ENCODE measurements around the gene SH2D1B. TPM values are rescaled to one million over a fixed set of nuclear protein-coding genes. Genes with fewer than 3 reads are reported as not detected.

SH2D1B gene
- total RNA-seq, 1 donor from 2014 or later: not detected

DNA sequence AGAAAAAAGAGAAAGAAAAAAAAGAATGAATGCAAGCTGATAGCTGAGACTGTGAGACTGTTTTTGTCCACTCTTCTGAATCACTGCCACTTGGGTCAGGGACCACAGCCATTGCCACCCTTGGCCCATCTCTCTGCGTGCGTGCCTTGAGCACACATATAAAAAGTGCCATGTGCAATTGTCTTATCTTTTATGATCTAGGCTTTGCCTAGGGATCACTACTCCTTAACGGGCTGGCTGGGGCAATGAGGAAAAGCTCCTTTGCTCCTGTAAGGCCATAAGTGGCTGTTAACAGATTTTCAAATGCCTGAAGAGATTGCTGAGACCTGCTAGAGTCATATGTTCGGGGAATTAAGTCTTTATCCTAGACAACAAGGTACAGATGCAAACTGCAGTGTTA, 43.5 kb downstream of the SH2D1B start:
- no peak overlapping the region for H3K27ac Mint-ChIP-seq (ENCODE audit: unreplicated experiment)
- no peak for FAIRE-seq
- no peaks in the 10 kb centered on the region for H3K79me2 ChIP-seq (ENCODE audit: insufficient read depth, low read length)

DNA sequence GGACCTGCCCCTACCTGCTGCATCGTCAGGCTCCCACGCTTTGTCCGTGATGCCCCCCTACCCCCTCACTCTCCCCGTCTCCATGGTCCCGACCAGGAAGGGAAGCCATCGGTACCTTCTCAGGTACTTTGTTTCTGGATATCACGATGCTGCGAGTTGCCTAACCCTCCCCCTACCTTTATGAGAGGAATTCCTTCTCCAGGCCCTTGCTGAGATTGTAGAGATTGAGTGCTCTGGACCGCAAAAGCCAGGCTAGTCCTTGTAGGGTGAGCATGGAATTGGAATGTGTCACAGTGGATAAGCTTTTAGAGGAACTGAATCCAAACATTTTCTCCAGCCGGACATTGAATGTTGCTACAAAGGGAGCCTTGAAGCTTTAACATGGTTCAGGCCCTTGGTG, 44.2 kb downstream of the SH2D1B start:
- H3K9ac ChIP-seq (ENCODE audit: low read length): no peak overlapping the region
- H4K20me1 ChIP-seq (ENCODE audit: insufficient read depth, low read length): no peaks in the 10 kb centered on the region
- Mint-ChIP-seq H3K27ac (ENCODE audit: unreplicated experiment) (no peak overlapping the region), H3K4me3 (ENCODE audit: unreplicated experiment) (no peak overlapping the region), H3K27me3 (ENCODE audit: low read depth, unreplicated experiment) (peaks cover 6% of the 10 kb centered on the region), H3K4me1 (ENCODE audit: low read depth, unreplicated experiment) (peaks cover 11% of the 10 kb centered on the region), H3K36me3 (ENCODE audit: low read depth, unreplicated experiment) (peaks cover 2% of the 10 kb centered on the region), H3K9me3 (ENCODE audit: unreplicated experiment) (no peaks in the 10 kb centered on the region)
- H2AFZ ChIP-seq (ENCODE audit: low read depth, low read length): no peak overlapping the region
- H3K4me3 ChIP-seq (ENCODE audit: insufficient read depth, low read depth, low read length): no peak overlapping the region
- FAIRE-seq (no peak), DNase-seq (ENCODE audit: low read depth) (no peak)
- TF ChIP-seq, protein P1, sequence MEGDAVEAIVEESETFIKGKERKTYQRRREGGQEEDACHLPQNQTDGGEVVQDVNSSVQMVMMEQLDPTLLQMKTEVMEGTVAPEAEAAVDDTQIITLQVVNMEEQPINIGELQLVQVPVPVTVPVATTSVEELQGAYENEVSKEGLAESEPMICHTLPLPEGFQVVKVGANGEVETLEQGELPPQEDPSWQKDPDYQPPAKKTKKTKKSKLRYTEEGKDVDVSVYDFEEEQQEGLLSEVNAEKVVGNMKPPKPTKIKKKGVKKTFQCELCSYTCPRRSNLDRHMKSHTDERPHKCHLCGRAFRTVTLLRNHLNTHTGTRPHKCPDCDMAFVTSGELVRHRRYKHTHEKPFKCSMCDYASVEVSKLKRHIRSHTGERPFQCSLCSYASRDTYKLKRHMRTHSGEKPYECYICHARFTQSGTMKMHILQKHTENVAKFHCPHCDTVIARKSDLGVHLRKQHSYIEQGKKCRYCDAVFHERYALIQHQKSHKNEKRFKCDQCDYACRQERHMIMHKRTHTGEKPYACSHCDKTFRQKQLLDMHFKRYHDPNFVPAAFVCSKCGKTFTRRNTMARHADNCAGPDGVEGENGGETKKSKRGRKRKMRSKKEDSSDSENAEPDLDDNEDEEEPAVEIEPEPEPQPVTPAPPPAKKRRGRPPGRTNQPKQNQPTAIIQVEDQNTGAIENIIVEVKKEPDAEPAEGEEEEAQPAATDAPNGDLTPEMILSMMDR (IDR thresholded peaks at IDR 0.05; ENCODE audit: insufficient read depth, low read depth, low read length): no peak
- no peak for TF ChIP-seq EZH2 (IDR thresholded peaks at IDR 0.05; ENCODE audit: insufficient read depth, low read length)
- H3K27me3 ChIP-seq (ENCODE audit: insufficient read depth, low read length): no peaks in the 10 kb centered on the region
- no peaks in the 10 kb centered on the region for H3K79me2 ChIP-seq (ENCODE audit: insufficient read depth, low read length)
- H3K36me3 ChIP-seq (ENCODE audit: insufficient read depth, low read length): no peaks in the 10 kb centered on the region
- no peaks in the 10 kb centered on the region for H3K9me3 ChIP-seq (ENCODE audit: insufficient read depth, low read depth, low read length)
- peaks cover 18% of the 10 kb centered on the region for H3K4me1 ChIP-seq (ENCODE audit: insufficient read depth, low read length)
- H3K27ac ChIP-seq (ENCODE audit: low read depth, low read length): no peak overlapping the region
- no peak overlapping the region for H3K4me2 ChIP-seq (ENCODE audit: low read length)

More for the DNA sequence above, 43.5 kb downstream of the SH2D1B start:
- no peak overlapping the region for H3K27ac ChIP-seq (ENCODE audit: low read depth, low read length)
- H3K36me3 ChIP-seq (ENCODE audit: insufficient read depth, low read length): no peaks in the 10 kb centered on the region
- H3K4me2 ChIP-seq (ENCODE audit: low read length): no peak overlapping the region
- H2AFZ ChIP-seq (ENCODE audit: low read depth, low read length): no peak overlapping the region
- H3K36me3 Mint-ChIP-seq (ENCODE audit: low read depth, unreplicated experiment): peaks cover 2% of the 10 kb centered on the region
- no peak for DNase-seq (ENCODE audit: low read depth)
- H3K9ac ChIP-seq (ENCODE audit: low read length): no peak overlapping the region
- no peaks in the 10 kb centered on the region for H3K9me3 ChIP-seq (ENCODE audit: insufficient read depth, low read depth, low read length)
- H3K4me3 ChIP-seq (ENCODE audit: insufficient read depth, low read depth, low read length): no peak overlapping the region
- peaks cover 15% of the 10 kb centered on the region for H3K4me1 Mint-ChIP-seq (ENCODE audit: low read depth, unreplicated experiment)
- H3K4me1 ChIP-seq (ENCODE audit: insufficient read depth, low read length): peaks cover 19% of the 10 kb centered on the region
- no peaks in the 10 kb centered on the region for H4K20me1 ChIP-seq (ENCODE audit: insufficient read depth, low read length)
- H3K4me3 Mint-ChIP-seq (ENCODE audit: unreplicated experiment): no peak overlapping the region
- no peaks in the 10 kb centered on the region for H3K9me3 Mint-ChIP-seq (ENCODE audit: unreplicated experiment)
- TF ChIP-seq, protein P1 (IDR thresholded peaks at IDR 0.05; ENCODE audit: insufficient read depth, low read depth, low read length): no peak
- H3K27me3 ChIP-seq (ENCODE audit: insufficient read depth, low read length): no peaks in the 10 kb centered on the region
- H3K27me3 Mint-ChIP-seq (ENCODE audit: low read depth, unreplicated experiment): peaks cover 6% of the 10 kb centered on the region

DNA sequence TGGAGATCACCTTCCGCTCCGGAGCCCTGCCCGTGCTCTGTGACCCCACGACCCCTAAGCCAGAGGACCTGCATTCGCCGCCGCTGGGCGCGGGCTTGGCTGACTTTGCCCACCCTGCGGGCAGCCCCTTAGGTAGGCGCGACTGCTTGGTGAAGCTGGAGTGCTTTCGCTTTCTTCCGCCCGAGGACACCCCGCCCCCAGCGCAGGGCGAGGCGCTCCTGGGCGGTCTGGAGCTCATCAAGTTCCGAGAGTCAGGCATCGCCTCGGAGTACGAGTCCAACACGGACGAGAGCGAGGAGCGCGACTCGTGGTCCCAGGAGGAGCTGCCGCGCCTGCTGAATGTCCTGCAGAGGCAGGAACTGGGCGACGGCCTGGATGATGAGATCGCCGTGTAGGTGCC, 44.9 kb downstream of the SH2D1B start:
- H3K27ac ChIP-seq (ENCODE audit: low read depth, low read length): no peak overlapping the region
- TF ChIP-seq EZH2 (IDR thresholded peaks at IDR 0.05; ENCODE audit: insufficient read depth, low read length): no peak
- TF ChIP-seq, protein P1 (IDR thresholded peaks at IDR 0.05; ENCODE audit: insufficient read depth, low read depth, low read length): no peak
- Mint-ChIP-seq H3K4me1 (ENCODE audit: low read depth, unreplicated experiment) (peaks cover 7% of the 10 kb centered on the region), H3K9me3 (ENCODE audit: unreplicated experiment) (no peaks in the 10 kb centered on the region), H3K27ac (ENCODE audit: unreplicated experiment) (no peak overlapping the region), H3K4me3 (ENCODE audit: unreplicated experiment) (no peak overlapping the region), H3K27me3 (ENCODE audit: low read depth, unreplicated experiment) (peaks cover 6% of the 10 kb centered on the region), H3K36me3 (ENCODE audit: low read depth, unreplicated experiment) (peaks cover 2% of the 10 kb centered on the region)
- no peak overlapping the region for H3K4me3 ChIP-seq (ENCODE audit: insufficient read depth, low read depth, low read length)
- FAIRE-seq (no peak), DNase-seq (ENCODE audit: low read depth) (no peak)
- H3K4me2 ChIP-seq (ENCODE audit: low read length): no peak overlapping the region
- no peaks in the 10 kb centered on the region for H4K20me1 ChIP-seq (ENCODE audit: insufficient read depth, low read length)
- H3K27me3 ChIP-seq (ENCODE audit: insufficient read depth, low read length): no peaks in the 10 kb centered on the region
- no peak overlapping the region for H3K9ac ChIP-seq (ENCODE audit: low read length)
- no peaks in the 10 kb centered on the region for H3K9me3 ChIP-seq (ENCODE audit: insufficient read depth, low read depth, low read length)
- no peak overlapping the region for H2AFZ ChIP-seq (ENCODE audit: low read depth, low read length)
- H3K4me1 ChIP-seq (ENCODE audit: insufficient read depth, low read length): peaks cover 13% of the 10 kb centered on the region
- no peaks in the 10 kb centered on the region for H3K36me3 ChIP-seq (ENCODE audit: insufficient read depth, low read length)
- H3K79me2 ChIP-seq (ENCODE audit: insufficient read depth, low read length): no peaks in the 10 kb centered on the region

Measured in astrocyte (in vitro differentiated cells and primary cell).